GM23338 (cell line): Measurements from ENCODE around the gene ZNF593OS. TPM values are rescaled to one million over a fixed set of nuclear protein-coding genes. Genes with fewer than 3 reads are reported as not detected.

Experiments used
- ATAC-seq: fragments of 200-7000 bp; cut with Tn5 transposase; 3 replicates; pipeline ENCODE4 v1.9.1; 2020
- DNase-seq: peaks from one replicate; pipeline ENCODE4 v3.0.0-alpha.2; 2015; ENCODE audit warnings: low spot score
- H2AFZ ChIP-seq: fragments of 200-600 bp; sonication (generic); 2 replicates; pipeline ENCODE4 v1.8.0; 2016; ENCODE audit warnings: antibody characterized with exemption, mild to moderate bottlenecking, moderate library complexity
- H3F3A ChIP-seq: fragments of 200-600 bp; sonication (generic); replicated peaks from 2 replicates; pipeline ENCODE4 v1.8.0; 2017; ENCODE audit warnings: antibody characterized with exemption, mixed run types, low read depth
- H3K27ac ChIP-seq: fragments of 200-600 bp; sonication (generic); 2 replicates; pipeline ENCODE4 v1.6.1; 2016; ENCODE audit warnings: low read depth
- H3K27me3 ChIP-seq: fragments of 200-600 bp; sonication (generic); 2 replicates; pipeline ENCODE4 v1.8.0; 2016; ENCODE audit warnings: mild to moderate bottlenecking, mixed run types, moderate library complexity; ENCODE audit not compliant: insufficient read depth
- H3K36me3 ChIP-seq: fragments of 200-600 bp; sonication (generic); 2 replicates; pipeline ENCODE4 v1.8.0; 2016; ENCODE audit warnings: mild to moderate bottlenecking; ENCODE audit not compliant: insufficient read depth
- H3K4me1 ChIP-seq: fragments of 200-600 bp; sonication (generic); 2 replicates; pipeline ENCODE4 v1.8.0; 2016; ENCODE audit warnings: mild to moderate bottlenecking, moderate library complexity; ENCODE audit not compliant: insufficient read depth
- H3K4me2 ChIP-seq: fragments of 200-600 bp; sonication (generic); 2 replicates; pipeline ENCODE4 v1.7.1; 2017; ENCODE audit warnings: mixed run types
- H3K4me3 ChIP-seq: fragments of 200-600 bp; sonication (generic); 2 replicates; pipeline ENCODE4 v1.6.1; 2016; ENCODE audit warnings: mixed run types
- H3K79me2 ChIP-seq: fragments of 200-600 bp; sonication (generic); replicated peaks from 2 replicates; pipeline ENCODE4 v1.8.0; 2017; ENCODE audit warnings: mild to moderate bottlenecking; ENCODE audit not compliant: insufficient read depth
- H3K9me2 ChIP-seq: fragments of 200-600 bp; sonication (generic); 2 replicates; pipeline ENCODE4 v1.8.0; 2017; ENCODE audit not compliant: insufficient read depth
- H4K20me1 ChIP-seq: fragments of 200-600 bp; sonication (generic); replicated peaks from 2 replicates; pipeline ENCODE4 v1.8.0; 2017; ENCODE audit warnings: mild to moderate bottlenecking; ENCODE audit not compliant: insufficient read depth
- H3K27ac Mint-ChIP-seq: 2 replicates; pipeline ENCODE4 v1.8.0; 2020; ENCODE audit warnings: inconsistent platforms, mild to moderate bottlenecking, moderate library complexity, mixed read lengths
- H3K27me3 Mint-ChIP-seq: 3 replicates; pipeline ENCODE4 v1.8.0; 2022; ENCODE audit warnings: low read depth, mild to moderate bottlenecking, moderate library complexity, mixed read lengths, inconsistent platforms; ENCODE audit not compliant: insufficient read depth, poor library complexity
- H3K36me3 Mint-ChIP-seq: 3 replicates; pipeline ENCODE4 v1.8.0; 2021; ENCODE audit warnings: low read depth, mild to moderate bottlenecking, inconsistent platforms, moderate library complexity, mixed read lengths
- H3K4me1 Mint-ChIP-seq: 3 replicates; pipeline ENCODE4 v1.8.0; 2020; ENCODE audit warnings: mild to moderate bottlenecking, inconsistent platforms, mixed read lengths
- H3K4me3 Mint-ChIP-seq: 3 replicates; pipeline ENCODE4 v1.8.0; 2021; ENCODE audit warnings: moderate library complexity, mild to moderate bottlenecking, inconsistent platforms, mixed read lengths
- H3K9me3 Mint-ChIP-seq: 3 replicates; pipeline ENCODE4 v1.8.0; 2020; ENCODE audit warnings: moderate library complexity, mild to moderate bottlenecking, inconsistent platforms, mixed read lengths
- CTCF ChIP-seq, 2 experiments: fragments of 200-600 bp in 1 of 2; sonication (generic) in 1 of 2; conservative IDR thresholded peaks; 2 replicates each; pipeline versions ENCODE4 v1.5.1 to v1.6.1; 2016 to 2017; ENCODE audit warnings: antibody characterized with exemption in 2 of 2, low read depth in 2 of 2, mild to moderate bottlenecking in 2 of 2, moderate library complexity in 1 of 2
- EZH2 ChIP-seq: fragments of 200-600 bp; sonication (generic); IDR thresholded peaks from one replicate; pipeline ENCODE4 v1.8.0; 2017; ENCODE audit warnings: antibody characterized with exemption, mild to moderate bottlenecking, low read depth; ENCODE audit not compliant: unreplicated experiment
- EZH2phosphoT487 ChIP-seq: fragments of 200-600 bp; sonication (generic); IDR thresholded peaks from one replicate; pipeline ENCODE4 v1.8.1; 2018; ENCODE audit warnings: antibody characterized with exemption; ENCODE audit not compliant: unreplicated experiment
- REST ChIP-seq: IDR thresholded peaks from one replicate; pipeline ENCODE4 v1.6.1; 2018; ENCODE audit warnings: antibody characterized with exemption; ENCODE audit not compliant: unreplicated experiment
- STAT1 ChIP-seq: IDR thresholded peaks from one replicate; pipeline ENCODE4 v1.6.1; 2016; ENCODE audit warnings: antibody characterized with exemption; ENCODE audit not compliant: unreplicated experiment
- ZNF114 ChIP-seq: fragments of 250-450 bp; sonication (Bioruptor Pico); IDR thresholded peaks from 2 replicates; pipeline ENCODE4 v1.5.0; 2020; ENCODE audit warnings: mild to moderate bottlenecking, moderate library complexity
- ZNF462 ChIP-seq: fragments of 250-450 bp; sonication (Bioruptor Pico); IDR thresholded peaks from 2 replicates; pipeline ENCODE4 v1.5.0; 2020; ENCODE audit warnings: mild to moderate bottlenecking, moderate library complexity
- polyA plus RNA-seq: library from polyadenylated mRNA; unstranded; fragments of >200 nt; fragmentation: Nextera tagmentation; extraction: Ambion mirVana; gene quantifications from 2 replicates; pipeline ENCODE4 v1.2.1, GENCODE V29; 2016
- total RNA-seq: library from RNA; depleted of rRNA; stranded (reverse); fragments of >200 nt; shearing (Covaris generic); gene quantifications from 2 replicates; pipeline ENCODE4 v1.2.3, GENCODE V29; 2014

Gene ZNF593OS
- total and polyA plus RNA-seq, 2 experiments from 2014 or later = 1.1 TPM; not detected in 1

GRCh38 chr1:26121854-26122773 is 49.5 kb downstream of the ZNF593OS start:
- Mint-ChIP-seq H3K9me3 (no peaks in the 10 kb centered on the region), H3K27ac (no peak overlapping the region), H3K4me1 (peaks cover 7% of the 10 kb centered on the region; the same call in 2 of the 3 replicates), H3K36me3 (peaks cover 9% of the 10 kb centered on the region; the same call in 1 of the 3 replicates), H3K27me3 (no peaks in the 10 kb centered on the region), H3K4me3 (no peak overlapping the region)
- Histone ChIP-seq H4K20me1 (no peaks in the 10 kb centered on the region; the same call in none of the 2 replicates), H3F3A (no peaks in the 10 kb centered on the region), H3K9me2 (no peaks in the 10 kb centered on the region), H3K36me3 (no peaks in the 10 kb centered on the region), H3K27ac (no peak overlapping the region), H3K4me1 (no peaks in the 10 kb centered on the region), H3K4me3 (no peak overlapping the region), H3K27me3 (no peaks in the 10 kb centered on the region), H2AFZ (no peak overlapping the region), H3K79me2 (no peaks in the 10 kb centered on the region), H3K4me2 (no peak overlapping the region)
- DNase-seq = no peak
- ATAC-seq = no peak
- no peak for TF ChIP-seq ZNF462 (CRISPR knock-in tag)

- ATAC-seq (no peak), DNase-seq (no peak)
- peaks cover 2% of the 10 kb centered on the region; the same call in 1 of the 3 replicates for H3K4me1 Mint-ChIP-seq
- no peaks in the 10 kb centered on the region for H3K27me3 Mint-ChIP-seq
- no peaks in the 10 kb centered on the region for H3K4me1 ChIP-seq
- no peaks in the 10 kb centered on the region for H3K27me3 ChIP-seq
- H3K4me2 ChIP-seq = no peak overlapping the region
- H3K27ac Mint-ChIP-seq = no peak overlapping the region
- no peak overlapping the region for H3K4me3 ChIP-seq
- no peaks in the 10 kb centered on the region for H3F3A ChIP-seq
- H4K20me1 ChIP-seq = no peaks in the 10 kb centered on the region; the same call in none of the 2 replicates
- no peaks in the 10 kb centered on the region for H3K9me2 ChIP-seq
- no peak overlapping the region for H2AFZ ChIP-seq
- no peaks in the 10 kb centered on the region; the same call in 1 of the 2 replicates for H3K36me3 ChIP-seq
- H3K79me2 ChIP-seq = no peaks in the 10 kb centered on the region
- no peaks in the 10 kb centered on the region for H3K9me3 Mint-ChIP-seq
- H3K4me3 Mint-ChIP-seq = no peak overlapping the region
- H3K36me3 Mint-ChIP-seq = peaks cover 10% of the 10 kb centered on the region; the same call in 1 of the 3 replicates
- H3K27ac ChIP-seq = no peak overlapping the region
- no peak for TF ChIP-seq ZNF114 (CRISPR knock-in tag)
- no peak for TF ChIP-seq CTCF (conservative IDR thresholded peaks at IDR 0.05; ENCODE audit: low read depth in 2 of 2)
- TF ChIP-seq EZH2 = no peak
- TF ChIP-seq EZH2phosphoT487 = no peak
- no peak for TF ChIP-seq REST
- TF ChIP-seq STAT1 = no peak
Observed at GRCh38 chr1:26119892-26120608, 51.6 kb downstream of the ZNF593OS start.
